ENCODE measurements around the gene PHKG1. TPM values are rescaled to one million over a fixed set of nuclear protein-coding genes. Genes with fewer than 3 reads are reported as not detected.
"Not testable (repeated sequence)": the region's sequence is repeated elsewhere in the genome, so short reads cannot be mapped to it uniquely, and the experiment has no call there.

PHKG1 gene
- total RNA-seq, 2 donors from 2014 or later = 4.1 to 9.4 TPM

DNA sequence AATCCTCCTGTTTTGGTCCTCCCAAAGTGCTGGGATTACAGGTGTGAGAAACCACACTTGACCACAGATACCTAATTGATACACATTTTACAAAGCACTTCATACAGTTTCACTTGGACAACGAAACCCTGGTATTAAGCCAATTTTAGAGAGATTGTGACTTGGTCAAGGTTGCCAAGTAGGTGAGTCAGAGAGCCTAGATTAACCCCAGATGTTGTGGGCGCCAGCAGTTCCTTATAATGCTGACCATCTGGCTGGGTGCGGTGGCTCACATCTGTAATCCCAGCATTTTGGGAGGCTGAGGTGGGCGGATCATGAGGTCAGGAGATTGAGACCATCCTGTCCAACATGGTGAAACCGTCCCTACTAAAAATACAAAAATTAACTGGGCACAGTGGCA, 4.9 kb upstream of the PHKG1 start:
- Mint-ChIP-seq H3K27ac (no peak overlapping the region), H3K9me3 (no peaks in the 10 kb centered on the region), H3K36me3 (peaks cover 9 to 11% of the 10 kb centered on the region in 2 donors)
- DNase-seq (ENCODE audit: low spot score in 2 of 2) (no peak), ATAC-seq (peak in 1 of 2 donors; percentile 32)

DNA sequence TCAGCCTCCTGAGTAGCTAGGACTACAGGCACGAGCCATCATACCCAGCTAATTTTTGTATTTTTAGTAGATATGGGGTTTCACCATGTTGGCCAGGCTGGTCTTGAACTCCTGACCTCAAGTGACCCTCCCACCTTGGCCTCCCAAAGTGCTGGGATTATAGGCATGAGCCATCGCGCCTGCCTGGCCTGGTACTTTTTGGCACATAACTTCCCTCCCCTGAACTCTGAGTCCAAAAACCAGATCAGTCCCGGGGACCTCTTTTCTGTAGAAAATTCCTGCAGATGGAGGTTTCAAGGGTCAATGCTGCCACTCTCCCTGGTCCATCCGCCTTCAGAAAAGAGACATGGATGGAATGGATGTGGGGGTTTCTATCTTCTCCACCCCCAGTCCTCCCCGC, 364 bp downstream of the PHKG1 start:
- not testable (repeated sequence) for H3K27ac Mint-ChIP-seq; H3K9me3 Mint-ChIP-seq; ATAC-seq; H3K36me3 Mint-ChIP-seq; DNase-seq (ENCODE audit: low spot score in 2 of 2)

GRCh38 chr7:56091591-56091990, 1.2 kb downstream of the PHKG1 start:
- H3K9me3 Mint-ChIP-seq = no peaks in the 10 kb centered on the region
- no peaks in the 10 kb centered on the region for H3K36me3 Mint-ChIP-seq
- ATAC-seq = peak in 1 of 2 donors; percentile 16
- no peak overlapping the region for H3K27ac Mint-ChIP-seq
- DNase-seq (ENCODE audit: low spot score in 2 of 2) = no peak

DNA sequence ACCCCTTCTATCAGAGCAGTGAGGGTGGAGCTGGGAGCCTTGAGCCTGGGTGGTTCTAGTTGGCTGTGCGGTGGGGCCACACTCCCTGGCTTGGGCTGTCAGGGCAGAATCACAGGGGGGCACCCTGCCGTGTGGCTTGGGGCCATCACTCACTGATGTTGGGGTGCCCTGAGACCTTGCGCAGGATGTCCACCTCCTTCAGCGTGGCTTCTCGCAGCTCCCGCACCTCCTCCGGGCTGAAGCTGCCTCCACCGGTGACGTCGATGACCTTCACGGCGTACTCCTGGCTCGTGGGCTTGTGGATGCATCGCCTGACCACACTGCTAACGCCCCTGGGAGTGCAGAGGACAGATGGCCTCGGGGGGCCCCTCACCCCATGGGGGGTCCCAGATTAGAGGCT, 5.3 kb downstream of the PHKG1 start:
- Mint-ChIP-seq H3K9me3 (no peaks in the 10 kb centered on the region), H3K36me3 (no peaks in the 10 kb centered on the region), H3K27ac (no peak overlapping the region)
- no peak for ATAC-seq
- DNase-seq (ENCODE audit: low spot score in 2 of 2) = no peak

DNA sequence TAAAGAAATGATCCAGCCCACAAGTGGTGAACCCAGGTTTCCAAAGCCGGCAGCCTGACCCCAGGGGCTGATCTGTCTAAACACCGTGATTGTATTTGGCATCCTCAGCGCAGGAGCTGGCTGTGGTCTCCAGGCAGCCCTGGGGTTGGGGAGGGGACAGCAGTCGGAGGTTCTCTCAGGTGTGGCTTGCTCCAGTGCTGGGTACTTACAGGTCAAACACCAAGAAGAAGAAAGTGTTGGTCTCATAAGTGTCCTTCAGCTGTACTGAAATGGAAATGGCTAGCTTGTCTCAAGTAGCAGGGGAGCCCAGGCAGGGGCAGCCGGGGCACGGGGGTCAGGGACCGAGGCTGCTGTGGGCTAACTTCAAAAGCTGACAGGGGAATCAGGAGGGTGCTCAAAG, 6.0 kb downstream of the PHKG1 start:
- Mint-ChIP-seq H3K9me3 (no peaks in the 10 kb centered on the region), H3K27ac (peak overlapping the region in 1 of 2 donors; percentile 36)

GRCh38 chr7:56083150-56083785, 9.5 kb downstream of the PHKG1 start:
- Mint-ChIP-seq H3K9me3 (no peaks in the 10 kb centered on the region), H3K36me3 (peaks cover 0 to 5% of the 10 kb centered on the region in 2 donors), H3K27ac (peak overlapping the region; percentile 13 to 36)
- ATAC-seq = no peak
- no peak for DNase-seq (ENCODE audit: low spot score in 2 of 2)

More for the DNA sequence above, 6.0 kb downstream of the PHKG1 start:
- ATAC-seq (no peak), DNase-seq (ENCODE audit: low spot score in 2 of 2) (no peak)
- no peaks in the 10 kb centered on the region for H3K36me3 Mint-ChIP-seq

DNA sequence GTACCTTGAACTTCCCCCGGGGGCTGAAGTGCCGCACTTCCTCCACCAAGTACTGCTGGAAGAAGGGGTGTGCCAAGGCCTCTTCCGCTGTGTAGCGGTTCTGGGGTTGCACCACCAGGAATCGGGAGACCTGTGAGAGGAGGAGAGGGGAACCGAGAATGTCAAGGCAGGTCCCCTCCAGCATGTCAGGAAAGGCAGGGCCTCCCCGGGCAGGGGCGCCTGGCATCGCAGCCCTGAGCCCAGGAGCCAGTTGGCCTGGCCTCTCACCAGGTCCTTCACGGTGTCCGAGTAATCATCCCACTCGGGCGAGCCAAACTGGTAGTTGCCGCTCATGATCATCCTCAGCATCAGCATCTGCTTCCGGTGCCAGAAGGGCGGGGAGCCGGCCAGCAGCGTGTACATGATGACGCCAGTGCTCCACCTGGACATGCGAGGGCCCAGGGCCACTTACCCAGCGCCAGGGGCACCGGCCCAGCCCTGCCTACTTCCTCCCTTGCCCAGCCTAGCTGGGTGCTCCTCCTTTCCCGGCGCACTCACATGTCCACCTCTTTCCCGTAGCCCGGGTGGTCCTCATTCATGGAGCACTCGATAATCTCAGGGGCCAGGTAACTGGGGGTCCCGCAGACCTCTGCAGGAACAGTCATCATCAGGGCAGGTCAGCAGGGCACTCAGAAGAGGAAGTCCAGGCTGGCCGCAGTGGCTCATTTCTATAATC, 11.0 kb downstream of the PHKG1 start:
- no peak for DNase-seq (ENCODE audit: low spot score in 2 of 2)
- Mint-ChIP-seq H3K9me3 (no peaks in the 10 kb centered on the region), H3K36me3 (peaks cover 0 to 5% of the 10 kb centered on the region in 2 donors), H3K27ac (peak overlapping the region in 1 of 2 donors; percentile 67)
- no peak for ATAC-seq

DNA sequence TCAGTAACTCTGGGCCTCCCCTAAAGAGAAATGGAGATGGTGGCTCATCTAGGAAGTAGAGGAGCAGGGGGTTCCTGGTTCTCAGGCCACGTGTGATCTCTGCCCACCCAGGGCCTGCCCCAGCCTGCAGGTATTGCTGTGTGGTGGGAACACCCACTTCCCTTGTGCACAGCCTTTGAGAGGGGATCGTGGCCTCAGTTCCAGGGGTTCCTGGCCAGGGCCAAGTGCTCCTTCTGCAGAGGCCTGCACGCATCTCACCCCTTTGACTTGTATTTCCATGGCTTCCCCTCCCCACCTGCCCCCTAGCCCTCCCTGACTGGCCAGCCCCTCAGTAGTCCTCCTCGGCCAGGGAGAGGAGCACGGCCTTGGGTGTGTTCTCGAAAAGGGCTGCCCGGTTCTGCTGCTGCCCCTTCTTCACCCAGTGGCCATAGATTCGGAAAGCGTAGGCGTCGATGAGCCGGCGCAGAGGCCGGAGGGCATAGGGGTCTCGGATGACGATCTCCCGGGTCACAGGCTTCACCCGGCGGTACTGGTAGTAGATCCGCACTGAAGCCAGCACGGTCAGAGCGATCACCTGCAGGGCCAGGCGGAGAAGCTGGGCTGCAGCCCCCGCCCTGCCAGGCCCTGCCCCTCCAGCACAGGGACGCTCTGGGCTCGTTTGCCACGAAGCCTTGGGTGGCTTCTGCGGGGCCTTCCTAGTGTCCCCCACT, 11.9 kb downstream of the PHKG1 start:
- H3K27ac Mint-ChIP-seq = peak overlapping the region; percentile 44 to 67
- DNase-seq (ENCODE audit: low spot score in 2 of 2); H3K36me3 Mint-ChIP-seq; H3K9me3 Mint-ChIP-seq; ATAC-seq: not testable (repeated sequence)

DNA sequence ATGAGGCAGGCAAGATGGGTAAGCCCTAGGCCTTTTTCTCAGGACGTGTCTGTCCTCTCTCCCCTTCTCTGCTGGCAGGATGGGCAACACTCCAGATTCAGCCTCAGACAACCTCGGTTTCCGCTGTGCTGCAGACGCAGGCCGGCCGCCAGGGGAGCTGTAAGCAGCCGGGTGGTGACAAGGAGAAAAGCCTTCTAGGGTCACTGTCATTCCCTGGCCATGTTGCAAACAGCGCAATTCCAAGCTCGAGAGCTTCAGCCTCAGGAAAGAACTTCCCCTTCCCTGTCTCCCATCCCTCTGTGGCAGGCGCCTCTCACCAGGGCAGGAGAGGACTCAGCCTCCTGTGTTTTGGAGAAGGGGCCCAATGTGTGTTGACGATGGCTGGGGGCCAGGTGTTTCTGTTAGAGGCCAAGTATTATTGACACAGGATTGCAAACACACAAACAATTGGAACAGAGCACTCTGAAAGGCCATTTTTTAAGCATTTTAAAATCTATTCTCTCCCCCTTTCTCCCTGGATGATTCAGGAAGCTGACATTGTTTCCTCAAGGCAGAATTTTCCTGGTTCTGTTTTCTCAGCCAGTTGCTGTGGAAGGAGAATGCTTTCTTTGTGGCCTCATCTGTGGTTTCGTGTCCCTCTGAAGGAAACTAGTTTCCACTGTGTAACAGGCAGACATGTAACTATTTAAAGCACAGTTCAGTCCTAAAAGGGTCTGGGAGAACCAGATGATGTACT, 13.1 kb downstream of the PHKG1 start:
- Mint-ChIP-seq H3K9me3 (no peaks in the 10 kb centered on the region), H3K36me3 (peaks cover 0 to 5% of the 10 kb centered on the region in 2 donors)
- ATAC-seq = no peak

GRCh38 chr7:56078196-56078595, 14.6 kb downstream of the PHKG1 start:
- DNase-seq (ENCODE audit: low spot score in 2 of 2) = peak in 1 of 2 donors; percentile 47
- H3K36me3 Mint-ChIP-seq = peaks cover 0 to 5% of the 10 kb centered on the region in 2 donors
- H3K9me3 Mint-ChIP-seq = no peaks in the 10 kb centered on the region
- H3K27ac Mint-ChIP-seq = peak overlapping the region in 1 of 2 donors; percentile 84
- no peak for ATAC-seq

More for the DNA sequence above, 13.1 kb downstream of the PHKG1 start:
- H3K27ac Mint-ChIP-seq = peak overlapping the region; percentile 66 to 84
- peak in 1 of 2 donors; percentile 40 for DNase-seq (ENCODE audit: low spot score in 2 of 2)

GRCh38 chr7:56077681-56078080, 15.1 kb downstream of the PHKG1 start:
- Mint-ChIP-seq H3K9me3 (no peaks in the 10 kb centered on the region), H3K36me3 (peaks cover 0 to 5% of the 10 kb centered on the region in 2 donors), H3K27ac (no peak overlapping the region)
- no peak for ATAC-seq
- peak in 1 of 2 donors; percentile 39 for DNase-seq (ENCODE audit: low spot score in 2 of 2)

GRCh38 chr7:56074371-56074791, 18.4 kb downstream of the PHKG1 start:
- Mint-ChIP-seq H3K9me3 (no peaks in the 10 kb centered on the region), H3K36me3 (peaks cover 2 to 7% of the 10 kb centered on the region in 2 donors), H3K27ac (peak overlapping the region; percentile 2 to 20)
- peak; percentile 65 to 81 for DNase-seq (ENCODE audit: low spot score in 2 of 2)
- ATAC-seq = peak; percentile 87 to 89

GRCh38 chr7:56066376-56066775, 26.4 kb downstream of the PHKG1 start:
- H3K36me3 Mint-ChIP-seq = peaks cover 17 to 38% of the 10 kb centered on the region in 2 donors
- not testable (repeated sequence) for H3K27ac Mint-ChIP-seq, ATAC-seq, H3K9me3 Mint-ChIP-seq
- peak in 1 of 2 donors; percentile 33 for DNase-seq (ENCODE audit: low spot score in 2 of 2)

DNA sequence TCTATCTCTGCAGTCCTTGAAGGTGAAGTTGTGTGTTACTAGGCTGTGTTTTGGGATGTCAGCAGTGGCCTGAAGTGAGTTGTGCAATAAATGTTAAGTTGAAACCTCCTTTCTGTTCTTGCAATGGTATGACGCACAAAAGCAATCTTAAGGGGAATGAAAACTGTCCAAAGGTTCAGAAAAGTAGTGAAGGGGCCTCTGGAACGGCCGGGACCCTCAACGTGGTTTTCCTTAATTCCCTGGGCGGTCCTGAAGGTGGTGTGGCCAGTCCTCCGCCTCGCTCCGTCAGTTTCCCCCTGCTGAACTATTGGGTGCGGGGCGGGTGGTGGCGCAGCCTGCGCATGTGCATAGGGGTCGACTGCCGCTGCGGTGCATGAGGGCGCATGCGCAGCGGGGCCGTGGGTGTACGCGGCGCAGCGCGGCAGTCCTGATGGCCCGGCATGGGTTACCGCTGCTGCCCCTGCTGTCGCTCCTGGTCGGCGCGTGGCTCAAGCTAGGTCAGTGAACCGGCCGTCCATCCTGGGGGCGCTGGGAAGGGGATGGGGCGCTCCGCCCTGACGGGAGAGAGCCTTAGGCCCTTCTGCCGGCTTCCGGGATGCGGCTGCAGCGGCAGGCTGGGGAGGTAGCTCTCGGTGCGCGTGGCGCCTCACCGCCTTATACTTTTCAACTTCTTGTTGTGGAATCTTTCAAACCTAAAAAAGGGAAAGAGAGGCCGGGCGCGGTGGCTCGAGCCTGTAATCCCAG, 28.7 kb downstream of the PHKG1 start, which contains the start of gene SUMF2:
TSS of gene SUMF2 (plus strand) at position 405 of the 744 bp plus-strand sequence. CDS start at position 431, 26 bp downstream.
- Mint-ChIP-seq H3K9me3 (no peaks in the 10 kb centered on the region), H3K36me3 (peaks cover 23 to 42% of the 10 kb centered on the region in 2 donors), H3K27ac (peak within 1 kb of the TSS; percentile 86 to 94)
- peak; percentile 92 to 93 for ATAC-seq
- DNase-seq (ENCODE audit: low spot score in 2 of 2) = peak; percentile 90 to 92

- Mint-ChIP-seq H3K9me3 (no peaks in the 10 kb centered on the region), H3K27ac (peak overlapping the region; percentile 86 to 94), H3K36me3 (peaks cover 23 to 39% of the 10 kb centered on the region in 2 donors)
- DNase-seq (ENCODE audit: low spot score in 2 of 2) (peak in 1 of 2 donors; percentile 13), ATAC-seq (no peak)
These were observed 29.3 kb downstream of the PHKG1 start for GRCh38 chr7:56063500-56063881.

GRCh38 chr7:56062382-56062781, 30.4 kb downstream of the PHKG1 start:
- DNase-seq (ENCODE audit: low spot score in 2 of 2) (no peak), ATAC-seq (peak in 1 of 2 donors; percentile 22)
- H3K9me3 Mint-ChIP-seq = no peaks in the 10 kb centered on the region

More at GRCh38 chr7:56062382-56062781, 30.4 kb downstream of the PHKG1 start:
- Mint-ChIP-seq H3K27ac (peak overlapping the region; percentile 86 to 94), H3K36me3 (peaks cover 28 to 45% of the 10 kb centered on the region in 2 donors)

Measured in activated naive CD4-positive, alpha-beta T cell treated with anti-CD3 and anti-CD28 coated beads, Interleukin-2, amount 50 U/mL, for 72 hours (primary cell).